ENCODE measurements around the gene TRIM25. TPM values are rescaled to one million over a fixed set of nuclear protein-coding genes. Genes with fewer than 3 reads are reported as not detected.

Gene TRIM25
- total RNA-seq, 1 donor from 2014 or later, result 19.2 TPM

DNA sequence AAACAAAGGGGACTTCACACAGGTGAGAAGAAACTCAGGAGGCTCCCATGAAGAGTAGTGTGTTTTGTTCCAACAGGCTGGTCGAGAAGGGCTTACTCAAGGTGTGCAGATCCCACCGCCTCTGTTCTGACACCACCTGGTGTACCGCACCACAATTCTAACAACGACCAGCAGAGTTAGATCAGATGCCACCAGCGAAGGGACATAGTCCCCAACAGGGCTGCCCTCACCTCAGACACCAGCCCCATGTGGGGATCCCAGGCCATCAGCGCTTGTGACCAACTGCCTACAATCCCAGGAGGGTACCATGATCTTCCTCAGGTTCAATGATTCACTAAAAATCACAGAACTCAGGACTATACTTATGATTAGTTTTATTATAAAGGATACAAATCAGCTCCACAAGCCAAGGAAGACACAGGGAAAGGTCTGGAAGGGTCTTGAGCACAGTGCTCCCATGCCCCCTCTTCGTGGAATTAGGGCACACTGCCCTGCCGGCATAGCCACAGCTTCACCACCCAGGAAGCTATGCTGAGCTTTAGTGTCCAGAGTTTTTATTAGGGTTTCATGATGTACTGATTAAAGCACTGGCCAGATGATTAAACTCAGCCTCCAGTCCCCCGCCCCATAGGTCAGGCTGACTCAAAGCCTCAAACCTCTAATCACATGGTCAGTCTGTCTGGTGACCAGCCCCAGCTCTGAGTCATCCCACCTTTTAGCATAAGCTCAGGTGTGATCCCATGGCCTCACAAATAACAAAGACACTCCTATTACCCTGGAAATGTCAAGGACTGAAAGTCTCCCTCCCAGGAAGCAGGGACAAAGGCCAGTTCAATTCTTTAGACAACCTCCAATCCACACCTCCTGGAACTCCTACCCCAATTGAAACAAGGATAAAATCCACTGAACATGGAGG, 26.0 kb downstream of the TRIM25 start:
- Mint-ChIP-seq H3K4me1 (ENCODE audit: low read depth) (no peaks in the 10 kb centered on the region), H3K4me3 (ENCODE audit: unreplicated experiment) (no peak overlapping the region), H3K9me3 (ENCODE audit: low read depth) (peaks cover 9% of the 10 kb centered on the region), H3K27ac (ENCODE audit: unreplicated experiment) (no peak overlapping the region), H3K27me3 (ENCODE audit: low read depth) (no peaks in the 10 kb centered on the region), H3K36me3 (ENCODE audit: low read depth) (peaks cover 24% of the 10 kb centered on the region)
- TF ChIP-seq, protein P1, sequence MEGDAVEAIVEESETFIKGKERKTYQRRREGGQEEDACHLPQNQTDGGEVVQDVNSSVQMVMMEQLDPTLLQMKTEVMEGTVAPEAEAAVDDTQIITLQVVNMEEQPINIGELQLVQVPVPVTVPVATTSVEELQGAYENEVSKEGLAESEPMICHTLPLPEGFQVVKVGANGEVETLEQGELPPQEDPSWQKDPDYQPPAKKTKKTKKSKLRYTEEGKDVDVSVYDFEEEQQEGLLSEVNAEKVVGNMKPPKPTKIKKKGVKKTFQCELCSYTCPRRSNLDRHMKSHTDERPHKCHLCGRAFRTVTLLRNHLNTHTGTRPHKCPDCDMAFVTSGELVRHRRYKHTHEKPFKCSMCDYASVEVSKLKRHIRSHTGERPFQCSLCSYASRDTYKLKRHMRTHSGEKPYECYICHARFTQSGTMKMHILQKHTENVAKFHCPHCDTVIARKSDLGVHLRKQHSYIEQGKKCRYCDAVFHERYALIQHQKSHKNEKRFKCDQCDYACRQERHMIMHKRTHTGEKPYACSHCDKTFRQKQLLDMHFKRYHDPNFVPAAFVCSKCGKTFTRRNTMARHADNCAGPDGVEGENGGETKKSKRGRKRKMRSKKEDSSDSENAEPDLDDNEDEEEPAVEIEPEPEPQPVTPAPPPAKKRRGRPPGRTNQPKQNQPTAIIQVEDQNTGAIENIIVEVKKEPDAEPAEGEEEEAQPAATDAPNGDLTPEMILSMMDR (IDR thresholded peaks at IDR 0.05), result no peak
- DNase-seq (ENCODE audit: low spot score), result no peak

DNA sequence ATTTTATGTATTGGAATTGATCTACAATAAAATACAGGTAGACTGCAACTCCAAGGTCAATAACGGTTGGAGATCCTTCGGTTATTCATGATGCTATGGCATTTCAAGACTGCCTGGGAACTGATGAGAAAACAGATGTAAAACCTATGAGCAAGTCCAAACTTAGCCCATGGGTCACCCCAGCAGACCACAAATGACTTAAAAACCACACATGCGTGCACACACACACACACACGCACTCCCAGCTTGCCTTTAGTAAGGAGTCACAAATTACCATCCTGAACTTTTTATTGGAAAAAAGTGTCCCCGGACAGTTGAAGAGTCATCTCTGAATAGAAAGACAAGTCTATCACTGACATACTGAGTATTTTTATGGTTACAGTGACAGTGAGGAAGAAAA, 26.7 kb downstream of the TRIM25 start:
- Mint-ChIP-seq H3K36me3 (ENCODE audit: low read depth) (peaks cover 17% of the 10 kb centered on the region), H3K9me3 (ENCODE audit: low read depth) (peaks cover 9% of the 10 kb centered on the region), H3K4me1 (ENCODE audit: low read depth) (no peaks in the 10 kb centered on the region), H3K4me3 (ENCODE audit: unreplicated experiment) (no peak overlapping the region), H3K27ac (ENCODE audit: unreplicated experiment) (no peak overlapping the region), H3K27me3 (ENCODE audit: low read depth) (no peaks in the 10 kb centered on the region)
- DNase-seq (ENCODE audit: low spot score), result no peak
- TF ChIP-seq, protein P1 (IDR thresholded peaks at IDR 0.05), result no peak

DNA sequence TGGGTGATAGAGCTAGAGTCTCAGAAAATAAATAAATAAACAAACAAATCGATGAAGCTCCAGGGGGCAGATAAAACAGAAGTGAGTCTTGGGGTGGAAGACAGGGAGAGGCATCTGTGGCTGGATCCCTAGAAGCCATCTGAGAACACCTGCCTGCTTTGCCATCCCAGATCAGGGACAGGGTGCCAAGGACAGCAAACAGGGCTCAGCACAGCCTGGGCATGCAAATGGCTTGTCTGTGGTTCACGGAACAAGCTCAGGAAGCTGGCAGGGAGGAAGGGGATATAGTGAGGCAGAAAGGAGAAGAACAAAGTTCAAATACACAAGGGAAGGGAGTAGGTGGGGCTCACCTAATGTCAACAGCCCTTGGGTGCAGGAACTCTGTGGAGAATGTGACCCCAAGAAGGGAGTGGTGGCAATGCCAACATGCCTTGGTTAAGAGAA, 27.5 kb downstream of the TRIM25 start:
- H3K27me3 Mint-ChIP-seq (ENCODE audit: low read depth), result no peaks in the 10 kb centered on the region
- H3K9me3 Mint-ChIP-seq (ENCODE audit: low read depth), result peaks cover 9% of the 10 kb centered on the region
- H3K4me3 Mint-ChIP-seq (ENCODE audit: unreplicated experiment), result no peak overlapping the region
- DNase-seq (ENCODE audit: low spot score), result no peak
- H3K36me3 Mint-ChIP-seq (ENCODE audit: low read depth), result peaks cover 14% of the 10 kb centered on the region
- H3K27ac Mint-ChIP-seq (ENCODE audit: unreplicated experiment), result no peak overlapping the region
- no peaks in the 10 kb centered on the region for H3K4me1 Mint-ChIP-seq (ENCODE audit: low read depth)
- TF ChIP-seq, protein P1 (IDR thresholded peaks at IDR 0.05), result no peak

DNA sequence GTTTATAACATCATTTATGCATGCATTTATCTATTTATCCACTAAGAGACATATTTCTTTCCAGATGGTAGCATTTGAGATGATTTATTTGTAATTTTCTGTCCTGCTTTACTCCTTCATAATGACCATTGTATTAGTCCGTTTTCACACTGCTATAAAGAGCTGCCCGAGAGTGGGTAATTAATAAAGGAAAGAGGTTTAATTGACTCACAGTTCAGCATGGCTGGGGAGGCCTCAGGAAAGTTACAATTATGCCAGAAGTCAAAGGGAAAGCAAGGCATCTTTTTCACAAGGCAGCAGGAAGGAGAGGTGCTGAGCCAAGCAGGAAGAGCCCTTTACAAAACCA, 28.6 kb downstream of the TRIM25 start:
- Mint-ChIP-seq H3K9me3 (ENCODE audit: low read depth) (peaks cover 9% of the 10 kb centered on the region), H3K36me3 (ENCODE audit: low read depth) (peaks cover 10% of the 10 kb centered on the region), H3K4me3 (ENCODE audit: unreplicated experiment) (no peak overlapping the region), H3K4me1 (ENCODE audit: low read depth) (no peaks in the 10 kb centered on the region), H3K27me3 (ENCODE audit: low read depth) (no peaks in the 10 kb centered on the region), H3K27ac (ENCODE audit: unreplicated experiment) (no peak overlapping the region)
- TF ChIP-seq, protein P1 (IDR thresholded peaks at IDR 0.05), result no peak
- DNase-seq (ENCODE audit: low spot score), result no peak

DNA sequence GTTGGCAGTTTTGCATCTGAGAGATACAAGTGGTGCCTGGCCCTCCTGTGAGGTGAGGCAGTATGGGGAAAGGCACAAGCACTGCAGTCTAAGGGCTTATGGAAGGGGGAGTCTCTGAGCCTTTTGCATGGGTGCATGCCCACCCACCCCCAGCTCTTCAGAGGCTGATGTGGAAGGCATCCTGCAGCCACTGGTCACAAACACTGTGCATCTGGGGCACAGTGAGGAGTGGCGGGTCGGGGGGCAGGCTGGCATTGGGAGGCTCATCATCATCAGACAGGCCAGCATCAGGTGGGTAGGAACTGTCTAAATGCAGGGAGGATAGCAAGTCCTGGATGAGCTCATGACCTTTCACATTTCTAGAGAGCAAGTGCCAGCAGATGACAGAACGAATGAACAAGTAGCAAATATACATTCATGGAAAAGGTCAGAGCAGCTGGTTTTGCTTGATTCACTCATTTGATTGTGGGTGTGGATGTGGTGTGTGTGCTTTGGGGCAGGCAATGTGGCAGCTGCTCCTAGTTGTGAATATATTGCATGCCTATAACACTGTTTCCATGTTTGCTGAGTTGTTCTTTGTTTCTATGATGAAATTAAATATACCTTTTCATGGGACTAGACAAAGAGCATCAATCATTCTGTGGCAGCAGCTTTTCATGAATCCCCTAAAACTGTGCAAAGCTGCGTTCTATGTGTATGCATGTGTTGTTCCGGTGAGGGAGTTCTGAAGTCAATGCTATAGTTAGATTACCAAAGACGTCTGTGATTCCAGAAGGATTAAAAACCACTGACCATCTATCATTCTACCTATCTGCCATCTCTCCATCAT, 29.2 kb downstream of the TRIM25 start:
- TF ChIP-seq, protein P1 (IDR thresholded peaks at IDR 0.05), result no peak
- no peak for DNase-seq (ENCODE audit: low spot score)
- no peak overlapping the region for H3K27ac Mint-ChIP-seq (ENCODE audit: unreplicated experiment)
- peaks cover 3% of the 10 kb centered on the region for H3K4me1 Mint-ChIP-seq (ENCODE audit: low read depth)
- H3K4me3 Mint-ChIP-seq (ENCODE audit: unreplicated experiment), result no peak overlapping the region
- H3K36me3 Mint-ChIP-seq (ENCODE audit: low read depth), result peaks cover 10% of the 10 kb centered on the region
- no peaks in the 10 kb centered on the region for H3K27me3 Mint-ChIP-seq (ENCODE audit: low read depth)
- peaks cover 9% of the 10 kb centered on the region for H3K9me3 Mint-ChIP-seq (ENCODE audit: low read depth)
